Upper lobe of left lung (tissue), 6 donors: ENCODE data around the gene PEX10. TPM values are rescaled to one million over a fixed set of nuclear protein-coding genes. Genes with fewer than 3 reads are reported as not detected.
"Not testable (repeated sequence)": the region's sequence is repeated elsewhere in the genome, so short reads cannot be mapped to it uniquely, and the experiment has no call there.

Experiments used
- ATAC-seq, 2 donors: fragments of 200-7000 bp; cut with Tn5 transposase; one replicate each; pipeline ENCODE4 v1.9.1; 2022; ENCODE audit warnings: mild to moderate bottlenecking in 2 of 2, moderate library complexity in 2 of 2; ENCODE audit not compliant: low FRiP score in 2 of 2
- DNase-seq, 2 donors: peaks; one replicate each; pipeline ENCODE4 v3.0.0-alpha.2; 2019 to 2020
- H3K27ac ChIP-seq, 4 donors: fragments of 200-600 bp; sonication (generic); one replicate each; pipeline ENCODE4 v1.5.1; 2016 to 2019
- H3K27me3 ChIP-seq, 4 donors: fragments of 200-600 bp; sonication (generic); one replicate each; pipeline ENCODE4 v1.5.1; 2017 to 2019
- H3K36me3 ChIP-seq, 4 donors: fragments of 200-600 bp; sonication (generic); one replicate each; pipeline ENCODE4 v1.5.1; 2016 to 2019
- H3K4me1 ChIP-seq, 4 donors: fragments of 200-600 bp; sonication (generic); one replicate each; pipeline ENCODE4 v1.5.1; 2018 to 2019
- H3K4me3 ChIP-seq, 4 donors: fragments of 200-600 bp; sonication (generic); one replicate each; pipeline ENCODE4 v1.5.1; 2017 to 2019; ENCODE audit warnings: mild to moderate bottlenecking in 2 of 4, moderate library complexity in 1 of 4
- H3K9me3 ChIP-seq, 4 donors: fragments of 200-600 bp; sonication (generic); one replicate each; pipeline ENCODE4 v1.5.1; 2018 to 2019
- EP300 ChIP-seq, 4 donors: sonication (generic); formaldehyde crosslinking; IDR thresholded peaks; one replicate each; pipeline ENCODE4 v1.5.1; 2017; ENCODE audit warnings: antibody characterized with exemption in 4 of 4, control low read depth in 2 of 4
- POLR2A ChIP-seq, 4 donors: fragments of 450-650 bp; IDR thresholded peaks; one replicate each; pipeline ENCODE4 v1.5.1; 2016 to 2017; ENCODE audit warnings: antibody characterized with exemption in 4 of 4, mild to moderate bottlenecking in 2 of 4
- POLR2AphosphoS5 ChIP-seq, 2 donors: sonication (generic); formaldehyde crosslinking; IDR thresholded peaks; one replicate each; pipeline ENCODE4 v1.5.1; 2017; ENCODE audit warnings: antibody characterized with exemption in 2 of 2
- WGBS, 2 donors: methylation state at CpG; one replicate each; pipeline ENCODE4 v1.1.5; 2017 to 2018; 5-methylcytosine and 5-hydroxymethylcytosine counted together
- total RNA-seq, 6 donors: library from RNA; depleted of rRNA in 4 of 6; stranded (reverse); fragments of >200 nt in 4 of 6; gene quantifications; one replicate each; pipeline versions ENCODE4 v1.1.0 to v1.2.1, GENCODE V29; 2016 to 2021
- TF ChIP-seq, protein P1 (sequence below), 6 experiments: fragments of 450-650 bp in 4 of 6; fragments of 200-600 bp in 2 of 6; sonication (generic) in 2 of 6; IDR thresholded peaks; one replicate each; pipeline ENCODE4 v1.5.1; 2016 to 2019; ENCODE audit warnings: antibody characterized with exemption in 6 of 6
- donor health status: DM: no; HTN: no; CAD: no; lungs with moderate emphysema.
- donor health status: DM: no; HTN: yes; CAD: no; lungs with severe emphysema.

Gene PEX10
- total RNA-seq, 6 donors from 2014 or later: 15.7 to 32.1 (median 19.9) TPM

DNA sequence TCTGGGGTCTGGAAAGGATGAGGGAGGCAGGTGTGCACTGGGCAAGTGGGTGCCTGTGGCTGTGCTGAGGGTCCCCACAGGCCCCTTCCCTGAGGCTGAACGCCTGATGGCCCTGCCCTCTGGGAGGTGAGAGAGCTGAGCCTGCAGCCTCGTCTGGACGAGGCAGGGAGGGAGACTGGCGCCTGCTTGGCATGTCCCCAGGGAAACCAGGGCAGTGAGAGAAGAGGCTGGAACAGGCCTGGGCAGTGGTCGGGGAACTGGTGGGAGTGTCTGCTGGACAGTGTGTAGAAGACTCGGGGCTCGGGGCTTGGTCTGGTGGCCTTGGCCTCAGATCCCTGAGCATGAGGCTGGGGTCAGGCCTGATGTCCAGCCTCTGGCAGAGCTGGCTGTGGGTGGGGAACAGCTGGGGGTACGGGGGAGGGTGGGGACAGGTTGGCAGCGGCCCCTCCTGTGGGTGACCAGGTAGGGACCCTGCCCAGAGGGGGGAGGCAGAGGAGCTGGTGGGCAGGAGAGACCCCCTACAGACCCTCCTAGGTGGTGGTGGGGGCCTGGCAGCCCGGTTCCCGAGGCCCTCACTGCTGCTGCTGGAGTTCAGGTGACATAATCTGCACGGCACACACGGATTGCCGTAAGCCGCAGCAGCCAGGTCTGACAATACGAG lies 32.9 kb upstream of the PEX10 start:
- TF ChIP-seq POLR2A (IDR thresholded peaks at IDR 0.05): no peak
- peak in 1 of 2 donors; percentile 51 for DNase-seq
- H3K4me1 ChIP-seq: peaks cover 0 to 11% (median 2%) of the 10 kb centered on the region in 4 donors
- ATAC-seq: no peak
- no peaks in the 10 kb centered on the region for H3K9me3 ChIP-seq
- peaks cover 0 to 21% (median 9%) of the 10 kb centered on the region in 4 donors for H3K27me3 ChIP-seq
- no peak overlapping the region for H3K4me3 ChIP-seq
- 53 to 69% methylated on average over 8 to 16 of the region's 16 CpGs for WGBS, 2 donors
- no peaks in the 10 kb centered on the region for H3K36me3 ChIP-seq
- no peak overlapping the region for H3K27ac ChIP-seq

DNA sequence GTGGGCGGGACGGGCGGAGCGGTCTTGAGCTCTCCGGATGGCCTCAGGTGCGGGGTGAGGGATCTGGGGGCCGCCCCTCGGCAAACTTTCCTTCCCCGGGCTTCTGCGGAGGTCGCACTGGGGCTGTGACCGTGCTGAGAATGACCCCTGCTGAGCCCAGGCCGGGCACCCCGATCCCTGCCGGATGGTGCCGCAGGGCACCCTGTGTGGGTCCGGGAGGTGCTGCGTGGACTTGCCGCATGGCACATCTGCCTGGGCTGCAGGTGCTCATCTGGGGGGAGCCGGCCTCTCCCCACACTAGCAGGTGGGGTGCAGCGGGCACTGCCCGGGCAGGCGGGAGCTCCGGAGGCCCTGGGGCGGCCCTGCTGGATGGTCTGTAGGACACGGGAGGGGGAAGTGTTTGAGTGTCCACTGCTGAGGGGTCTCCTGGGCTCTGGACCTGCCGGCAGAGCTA lies 31.8 kb upstream of the PEX10 start:
- Histone ChIP-seq H3K4me3 (no peak overlapping the region), H3K27me3 (peaks cover 0 to 21% (median 9%) of the 10 kb centered on the region in 4 donors), H3K36me3 (no peaks in the 10 kb centered on the region), H3K9me3 (no peaks in the 10 kb centered on the region), H3K4me1 (peaks cover 0 to 11% (median 2%) of the 10 kb centered on the region in 4 donors), H3K27ac (no peak overlapping the region)
- 46% methylated on average over 19 of the region's 27 CpGs; no CpG with 5 or more reads in 1 of the 2 donors for WGBS, 2 donors
- TF ChIP-seq, protein P1, sequence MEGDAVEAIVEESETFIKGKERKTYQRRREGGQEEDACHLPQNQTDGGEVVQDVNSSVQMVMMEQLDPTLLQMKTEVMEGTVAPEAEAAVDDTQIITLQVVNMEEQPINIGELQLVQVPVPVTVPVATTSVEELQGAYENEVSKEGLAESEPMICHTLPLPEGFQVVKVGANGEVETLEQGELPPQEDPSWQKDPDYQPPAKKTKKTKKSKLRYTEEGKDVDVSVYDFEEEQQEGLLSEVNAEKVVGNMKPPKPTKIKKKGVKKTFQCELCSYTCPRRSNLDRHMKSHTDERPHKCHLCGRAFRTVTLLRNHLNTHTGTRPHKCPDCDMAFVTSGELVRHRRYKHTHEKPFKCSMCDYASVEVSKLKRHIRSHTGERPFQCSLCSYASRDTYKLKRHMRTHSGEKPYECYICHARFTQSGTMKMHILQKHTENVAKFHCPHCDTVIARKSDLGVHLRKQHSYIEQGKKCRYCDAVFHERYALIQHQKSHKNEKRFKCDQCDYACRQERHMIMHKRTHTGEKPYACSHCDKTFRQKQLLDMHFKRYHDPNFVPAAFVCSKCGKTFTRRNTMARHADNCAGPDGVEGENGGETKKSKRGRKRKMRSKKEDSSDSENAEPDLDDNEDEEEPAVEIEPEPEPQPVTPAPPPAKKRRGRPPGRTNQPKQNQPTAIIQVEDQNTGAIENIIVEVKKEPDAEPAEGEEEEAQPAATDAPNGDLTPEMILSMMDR (IDR thresholded peaks at IDR 0.05): no peak
- TF ChIP-seq POLR2AphosphoS5 (IDR thresholded peaks at IDR 0.05): no peak
- no peak for TF ChIP-seq POLR2A (IDR thresholded peaks at IDR 0.05)
- TF ChIP-seq EP300 (IDR thresholded peaks at IDR 0.05): no peak
- DNase-seq (peak in 1 of 2 donors; percentile 74), ATAC-seq (no peak)

- Histone ChIP-seq H3K27me3 (peaks cover 0 to 21% (median 9%) of the 10 kb centered on the region in 4 donors), H3K4me3 (no peak overlapping the region), H3K36me3 (no peaks in the 10 kb centered on the region), H3K4me1 (peaks cover 0 to 11% (median 2%) of the 10 kb centered on the region in 4 donors), H3K9me3 (no peaks in the 10 kb centered on the region), H3K27ac (no peak overlapping the region)
- WGBS, 2 donors: 0 to 6% methylated on average over 2 to 21 of the region's 107 CpGs
- DNase-seq: peak in 1 of 2 donors; percentile 86
- TF ChIP-seq POLR2AphosphoS5 (IDR thresholded peaks at IDR 0.05): no peak
- TF ChIP-seq, protein P1 (IDR thresholded peaks at IDR 0.05): peak in 1 of 6 experiments; percentile 8
- ATAC-seq: no peak
These were observed 31.1 kb upstream of the PEX10 start for GRCh38 chr1:2443277-2444137.

GRCh38 chr1:2442661-2443060 lies 30.3 kb upstream of the PEX10 start:
- H3K4me3 ChIP-seq: no peak overlapping the region
- H3K27me3 ChIP-seq: peaks cover 0 to 21% (median 9%) of the 10 kb centered on the region in 4 donors
- DNase-seq (peak in 1 of 2 donors; percentile 38), ATAC-seq (no peak)
- 46 to 80% methylated on average over 5 to 6 of the region's 6 CpGs for WGBS, 2 donors
- H3K27ac ChIP-seq: no peak overlapping the region
- peaks cover 0 to 11% (median 2%) of the 10 kb centered on the region in 4 donors for H3K4me1 ChIP-seq
- H3K36me3 ChIP-seq: no peaks in the 10 kb centered on the region
- H3K9me3 ChIP-seq: no peaks in the 10 kb centered on the region
- TF ChIP-seq, protein P1 (IDR thresholded peaks at IDR 0.05): no peak

DNA sequence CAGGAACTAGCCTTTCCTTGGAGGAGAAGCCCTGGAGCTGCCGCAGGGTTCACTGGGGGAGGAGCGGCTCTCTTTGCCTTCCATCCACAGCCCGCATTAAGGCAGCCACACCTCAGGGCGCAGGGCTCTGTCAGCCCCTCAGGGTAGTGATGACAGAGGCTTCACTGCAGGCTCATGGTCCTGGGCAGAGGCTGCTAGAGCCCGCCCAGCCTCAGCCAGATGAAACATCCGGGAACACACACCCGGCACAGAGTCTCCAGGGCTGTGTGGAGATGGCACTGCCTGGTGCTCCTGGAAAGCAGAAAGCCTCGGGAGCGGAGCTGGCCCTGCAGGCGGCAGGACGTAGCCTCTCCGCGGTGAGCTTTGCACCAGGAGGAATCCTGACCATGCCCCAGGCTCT lies 29.4 kb upstream of the PEX10 start:
- Histone ChIP-seq H3K4me1 (peaks cover 0 to 11% (median 2%) of the 10 kb centered on the region in 4 donors), H3K36me3 (no peaks in the 10 kb centered on the region), H3K27ac (no peak overlapping the region), H3K4me3 (no peak overlapping the region), H3K9me3 (no peaks in the 10 kb centered on the region), H3K27me3 (peaks cover 0 to 21% (median 9%) of the 10 kb centered on the region in 4 donors)
- DNase-seq: peak in 1 of 2 donors; percentile 41
- TF ChIP-seq POLR2A (IDR thresholded peaks at IDR 0.05) (no peak), EP300 (IDR thresholded peaks at IDR 0.05) (no peak), POLR2AphosphoS5 (IDR thresholded peaks at IDR 0.05) (no peak)
- TF ChIP-seq, protein P1 (IDR thresholded peaks at IDR 0.05): no peak
- WGBS, 2 donors: 57 to 72% methylated on average over 8 to 10 of the region's 13 CpGs
- ATAC-seq: no peak

DNA sequence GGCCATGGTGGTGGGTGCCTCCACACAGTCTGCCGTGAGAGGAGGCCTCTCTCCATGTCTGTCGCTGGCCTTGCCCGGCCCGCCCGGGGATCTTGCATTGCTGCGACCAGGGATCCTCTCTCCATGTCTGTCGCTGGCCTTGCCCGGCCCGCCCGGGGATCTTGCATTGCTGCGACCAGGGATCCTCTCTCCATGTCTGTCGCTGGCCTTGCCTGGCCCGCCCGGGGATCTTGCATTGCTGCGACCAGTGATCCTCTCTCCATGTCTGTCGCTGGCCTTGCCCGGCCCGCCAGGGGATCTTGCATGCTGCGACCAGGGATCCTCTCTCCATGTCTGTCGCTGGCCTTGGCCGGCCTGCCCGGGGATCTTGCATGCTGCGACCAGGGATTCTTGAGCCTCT lies 28.0 kb upstream of the PEX10 start:
- 91 to 94% methylated on average over 21 to 22 of the region's 23 CpGs for whole genome bisulfite sequencing, 2 donors
- H3K9me3 ChIP-seq, H3K27ac ChIP-seq, H3K4me3 ChIP-seq, ATAC-seq, H3K36me3 ChIP-seq: not testable (repeated sequence)
- H3K27me3 ChIP-seq: peaks cover 0 to 21% (median 9%) of the 10 kb centered on the region in 4 donors
- DNase-seq: peak in 1 of 2 donors; percentile 93
- H3K4me1 ChIP-seq: peaks cover 0 to 11% (median 2%) of the 10 kb centered on the region in 4 donors
